ENCODE data around the gene STUB1.

DNA sequence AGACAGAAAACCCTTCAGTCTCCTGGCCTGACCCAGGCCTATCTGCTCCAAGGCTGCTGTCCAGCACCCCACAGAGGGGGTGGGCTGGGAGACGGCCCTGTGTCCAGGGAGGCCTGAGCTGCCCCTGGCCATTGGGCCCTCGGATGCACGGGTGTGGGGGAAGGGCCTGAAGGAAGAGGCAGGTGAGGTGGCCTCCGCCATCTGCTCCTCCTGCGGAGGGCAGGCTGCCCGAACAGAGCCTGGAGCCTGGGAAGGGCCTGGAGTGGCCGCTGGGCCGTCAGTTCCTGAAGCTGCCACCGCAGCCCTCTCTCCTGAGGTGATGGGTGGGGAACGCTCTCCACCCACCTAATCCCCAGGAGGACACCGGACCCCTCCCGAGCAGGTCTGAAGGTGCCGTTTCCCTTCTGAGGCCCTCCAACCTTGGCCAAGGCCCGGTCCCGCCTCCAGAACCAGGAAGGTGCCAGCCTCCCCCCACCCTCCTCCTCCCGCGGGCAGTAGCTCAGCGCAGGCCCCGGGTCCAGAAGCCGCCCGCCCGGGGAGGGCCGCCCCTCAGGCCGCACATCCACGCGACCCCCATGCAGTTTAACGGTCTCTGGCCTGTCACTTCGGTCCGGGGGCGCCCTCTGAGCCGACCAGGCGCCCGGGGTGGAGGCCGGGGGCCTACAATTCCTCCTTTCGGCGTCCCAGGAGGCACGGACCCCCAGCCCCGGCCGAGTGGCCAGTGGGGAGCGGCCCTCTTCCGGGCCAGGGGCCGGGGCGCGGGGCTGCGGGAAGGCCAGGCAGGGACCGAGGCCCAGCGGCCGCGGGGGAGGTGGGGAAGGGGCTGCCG lies 24.6 kb downstream of the STUB1 start:
- TF ChIP-seq, protein P1, sequence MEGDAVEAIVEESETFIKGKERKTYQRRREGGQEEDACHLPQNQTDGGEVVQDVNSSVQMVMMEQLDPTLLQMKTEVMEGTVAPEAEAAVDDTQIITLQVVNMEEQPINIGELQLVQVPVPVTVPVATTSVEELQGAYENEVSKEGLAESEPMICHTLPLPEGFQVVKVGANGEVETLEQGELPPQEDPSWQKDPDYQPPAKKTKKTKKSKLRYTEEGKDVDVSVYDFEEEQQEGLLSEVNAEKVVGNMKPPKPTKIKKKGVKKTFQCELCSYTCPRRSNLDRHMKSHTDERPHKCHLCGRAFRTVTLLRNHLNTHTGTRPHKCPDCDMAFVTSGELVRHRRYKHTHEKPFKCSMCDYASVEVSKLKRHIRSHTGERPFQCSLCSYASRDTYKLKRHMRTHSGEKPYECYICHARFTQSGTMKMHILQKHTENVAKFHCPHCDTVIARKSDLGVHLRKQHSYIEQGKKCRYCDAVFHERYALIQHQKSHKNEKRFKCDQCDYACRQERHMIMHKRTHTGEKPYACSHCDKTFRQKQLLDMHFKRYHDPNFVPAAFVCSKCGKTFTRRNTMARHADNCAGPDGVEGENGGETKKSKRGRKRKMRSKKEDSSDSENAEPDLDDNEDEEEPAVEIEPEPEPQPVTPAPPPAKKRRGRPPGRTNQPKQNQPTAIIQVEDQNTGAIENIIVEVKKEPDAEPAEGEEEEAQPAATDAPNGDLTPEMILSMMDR (IDR thresholded peaks at IDR 0.05; ENCODE audit: control extremely low read depth in 1 of 3, insufficient read depth in 1 of 3, low read depth in 1 of 3, low read length in 3 of 3): no peak
- TF ChIP-seq POLR2A (IDR thresholded peaks at IDR 0.05; ENCODE audit: control extremely low read depth in 1 of 2, low read depth in 2 of 2, low read length in 2 of 2) (no peak), GABPA (IDR thresholded peaks at IDR 0.05; ENCODE audit: borderline replicate concordance, insufficient read depth, low read length) (0 out of 2 replicates have a peak, but pooled peaks have one; percentile 46), HDAC2 (IDR thresholded peaks at IDR 0.05; ENCODE audit: borderline replicate concordance in 1 of 2, low read depth in 2 of 2, low read length in 2 of 2) (no peak), POLR2AphosphoS5 (IDR thresholded peaks at IDR 0.05; ENCODE audit: low read depth, low read length) (no peak), SIN3A (conservative IDR thresholded peaks at IDR 0.05 in 1 of 2, IDR thresholded peaks at IDR 0.05 in 1 of 2; ENCODE audit: low read depth in 1 of 2, low read length in 2 of 2) (no peak)
